Stimulated activated CD4-positive, alpha-beta T cell treated with anti-CD3 and anti-CD28 coated beads, Interleukin-4, amount 100 ng/mL, for 4 hours (primary cell): ENCODE data around the gene PRELP.

Experiments used
- DNase-seq, 2 experiments: peaks; one replicate each; pipeline ENCODE4 v3.0.0-alpha.2; 2020

The PRELP gene

GRCh38 chr1:203479646-203480045, 4.0 kb downstream of the PRELP start:
- no peak for DNase-seq

DNA sequence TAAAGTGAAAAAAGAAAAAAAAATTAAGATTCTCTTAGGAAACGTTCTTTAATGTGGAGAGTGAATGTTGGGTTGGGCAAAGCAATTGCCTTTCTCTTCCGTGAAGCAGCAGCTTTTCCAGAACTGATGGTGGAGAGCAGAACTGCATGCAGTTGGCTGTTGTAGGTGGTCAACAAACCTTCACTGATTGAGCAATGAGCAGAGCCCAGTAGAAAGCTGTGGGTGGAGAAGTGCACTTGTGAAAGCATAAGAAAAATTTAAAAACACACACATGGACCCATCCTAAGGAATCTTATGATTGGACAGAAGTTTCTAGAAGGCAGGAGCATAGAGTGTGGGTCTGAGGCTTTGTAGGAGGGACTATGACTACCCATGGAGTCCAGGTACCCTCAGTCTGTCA, 4.5 kb downstream of the PRELP start:
- no peak for DNase-seq

- DNase-seq = peak; percentile 51 to 53
Measured at GRCh38 chr1:203480525-203481084, 5.0 kb downstream of the PRELP start.

DNA sequence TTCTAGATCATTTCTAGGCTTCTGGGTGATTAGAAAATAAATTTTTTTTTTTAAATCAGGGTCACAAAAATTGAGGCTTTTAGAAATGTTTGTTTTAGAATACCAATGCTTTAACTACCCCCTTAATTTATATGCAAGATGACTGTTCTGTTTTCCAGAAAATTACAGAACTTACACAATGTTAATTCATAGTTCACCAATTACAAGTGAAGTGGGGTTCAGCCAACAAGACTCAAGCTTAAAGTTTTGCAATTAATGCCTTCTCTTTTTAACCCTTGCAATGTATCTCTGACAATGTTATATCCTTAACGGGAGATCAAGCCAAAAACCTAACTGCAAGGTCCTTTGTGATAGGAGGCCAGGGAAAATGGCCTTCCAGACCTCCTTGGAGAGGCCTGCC, 5.6 kb downstream of the PRELP start:
- no peak for DNase-seq

- no peak for DNase-seq
Measured at GRCh38 chr1:203486618-203487370, 11.2 kb downstream of the PRELP start.

GRCh38 chr1:203488539-203488938, 12.9 kb downstream of the PRELP start:
- no peak for DNase-seq

GRCh38 chr1:203490607-203491006, 15.0 kb downstream of the PRELP start:
- no peak for DNase-seq

DNA sequence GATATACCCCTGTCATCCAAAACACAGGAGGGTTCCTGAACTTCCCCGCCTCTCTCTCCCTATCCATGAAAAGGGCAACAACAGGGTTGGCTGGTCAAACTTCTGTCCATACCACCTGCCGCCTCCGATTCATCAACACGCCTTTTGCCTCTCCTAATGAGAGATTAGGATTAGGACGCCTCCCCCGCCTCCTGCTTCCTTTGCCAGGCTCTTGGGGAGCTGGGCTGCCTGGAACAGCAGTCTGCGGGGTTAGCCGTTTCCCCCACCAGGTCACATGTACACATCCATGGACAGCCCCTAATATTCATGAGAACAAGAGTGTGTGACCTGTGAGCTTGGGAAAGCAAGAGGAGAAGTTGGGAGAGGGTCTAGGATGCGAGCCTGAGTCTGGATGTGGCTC, 16.1 kb downstream of the PRELP start:
- no peak for DNase-seq

DNA sequence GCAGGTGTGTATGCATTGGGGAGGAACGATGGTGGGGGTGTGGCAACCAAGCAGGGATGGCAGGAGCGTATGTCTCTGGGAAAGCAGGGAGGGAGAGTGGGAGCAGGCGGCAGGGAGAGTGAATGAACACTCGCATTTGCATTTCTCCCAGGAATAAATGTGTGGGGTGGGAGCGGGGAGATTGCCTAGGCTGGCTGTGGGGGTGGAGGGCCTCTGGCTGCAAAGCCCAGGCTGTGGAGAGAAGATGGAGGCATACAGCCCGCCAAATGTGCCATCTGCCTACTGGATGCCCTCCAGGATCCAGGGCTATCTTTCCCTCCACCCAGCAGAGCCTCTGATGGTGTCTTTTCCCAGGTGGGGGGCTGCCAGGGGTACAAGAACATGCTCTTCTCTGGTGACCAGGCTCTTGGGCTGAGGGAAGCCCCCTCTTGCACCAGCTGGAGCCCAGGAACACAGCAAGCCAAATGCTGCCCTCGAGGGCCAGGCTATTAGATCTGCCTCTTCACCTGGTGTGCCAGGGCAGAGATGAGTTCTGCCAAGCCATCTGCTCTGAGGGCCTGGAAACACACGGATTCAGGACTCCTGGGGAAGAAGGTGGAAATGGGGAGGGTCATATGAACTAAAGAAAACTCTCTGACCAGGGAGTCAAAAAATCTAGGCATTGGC, 16.6 kb downstream of the PRELP start:
- DNase-seq = no peak

DNA sequence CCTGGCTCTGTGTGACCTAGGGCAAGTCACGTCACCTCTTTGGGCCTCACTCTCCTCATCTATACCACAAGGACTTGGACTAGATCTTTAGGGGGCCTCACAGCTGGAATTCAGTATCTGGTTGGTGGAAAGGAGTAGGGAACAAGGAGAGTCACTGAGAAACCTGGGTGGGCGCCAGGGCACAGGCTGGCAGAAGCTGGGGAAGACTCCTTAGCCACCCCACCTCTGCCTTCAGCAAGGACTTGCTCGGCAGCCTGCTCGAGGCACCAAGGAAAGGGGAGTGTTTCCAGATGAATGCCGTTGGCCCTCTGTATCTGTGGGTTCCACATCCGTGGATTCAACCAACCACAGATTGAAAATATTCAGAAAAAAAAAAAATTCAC, 17.1 kb downstream of the PRELP start:
- no peak for DNase-seq

DNA sequence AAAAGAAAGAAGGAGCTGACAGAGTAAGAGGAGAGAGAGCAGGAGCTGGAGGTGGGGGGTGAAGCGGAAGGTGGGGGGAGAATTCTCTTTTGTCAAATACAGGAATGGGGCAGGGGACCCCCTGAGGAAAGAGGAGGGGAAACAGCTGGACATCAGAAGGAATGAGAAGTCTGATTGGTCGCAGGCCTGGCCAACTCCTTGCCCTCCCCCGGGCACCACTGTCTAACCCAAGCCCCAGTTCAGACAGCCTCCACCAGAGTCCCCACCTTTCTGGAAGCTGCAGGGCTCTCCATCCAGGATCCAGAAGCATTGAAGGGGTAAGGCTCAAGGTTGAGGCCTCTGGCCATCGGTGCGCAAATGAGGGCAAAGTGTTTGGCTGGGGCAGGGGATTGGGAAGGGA, 18.3 kb downstream of the PRELP start, which contains the start of gene OPTC:
Gene OPTC (plus strand): TSS at position 253 of the 400 bp plus-strand sequence. CDS start 1,853 bp downstream, outside the sequence.
- DNase-seq = no peak

GRCh38 chr1:203495845-203496244, 20.2 kb downstream of the PRELP start:
- no peak for DNase-seq

DNA sequence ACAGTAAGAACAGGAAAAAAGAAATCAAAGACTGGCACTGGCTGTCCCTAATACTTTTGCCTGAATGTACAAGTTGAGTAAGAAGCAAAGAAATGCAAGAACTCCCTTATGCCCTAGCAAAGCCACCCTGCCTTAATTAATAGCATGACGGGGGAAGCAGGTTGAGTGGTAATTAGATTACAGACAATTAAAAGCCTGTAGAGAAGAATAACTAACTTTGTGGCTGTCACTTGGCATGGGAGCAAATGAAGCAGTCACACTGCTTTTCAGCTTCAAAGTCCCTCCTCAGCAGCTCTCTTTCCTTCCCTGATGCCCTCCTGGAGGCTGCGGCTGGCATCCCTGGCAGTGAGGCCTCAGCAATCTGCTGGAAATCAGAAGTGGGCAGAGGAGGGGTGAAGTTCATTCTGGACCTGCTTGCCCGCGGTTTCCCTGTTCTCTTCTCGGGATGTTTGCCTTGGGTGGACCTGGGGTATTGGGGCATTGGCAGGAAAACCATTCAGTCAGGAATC, 21.7 kb downstream of the PRELP start:
- DNase-seq = no peak

DNA sequence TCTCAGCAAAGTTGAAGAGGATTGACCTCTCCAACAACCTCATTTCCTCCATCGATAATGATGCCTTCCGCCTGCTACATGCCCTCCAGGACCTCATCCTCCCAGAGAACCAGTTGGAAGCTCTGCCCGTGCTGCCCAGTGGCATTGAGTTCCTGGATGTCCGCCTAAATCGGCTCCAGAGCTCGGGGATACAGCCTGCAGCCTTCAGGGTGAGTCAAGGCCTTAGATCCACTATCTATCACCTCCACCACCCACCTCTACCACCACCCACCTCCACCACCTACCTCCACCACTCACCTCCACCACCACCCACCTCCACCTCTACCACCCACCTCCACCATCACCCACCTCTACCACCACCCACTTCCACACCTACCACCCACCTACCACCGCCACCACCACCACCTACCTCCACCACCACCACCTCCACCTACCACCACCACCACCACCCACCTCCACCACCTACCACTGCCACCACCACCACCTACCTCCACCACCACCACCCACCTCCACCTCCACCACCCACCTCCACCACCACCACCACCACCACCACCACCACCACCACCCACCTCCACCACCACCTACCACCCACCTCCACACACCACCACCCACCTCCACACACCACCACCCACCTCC, 24.2 kb downstream of the PRELP start:
- DNase-seq = no peak

GRCh38 chr1:203500279-203500678, 24.7 kb downstream of the PRELP start:
- no peak for DNase-seq

- DNase-seq = no peak
Measured at GRCh38 chr1:203503836-203504235, 28.2 kb downstream of the PRELP start.

- peak; percentile 59 to 70 for DNase-seq
Measured at GRCh38 chr1:203504400-203505250, 29.0 kb downstream of the PRELP start.

GRCh38 chr1:203505526-203506204, 30.1 kb downstream of the PRELP start:
- DNase-seq = no peak

DNA sequence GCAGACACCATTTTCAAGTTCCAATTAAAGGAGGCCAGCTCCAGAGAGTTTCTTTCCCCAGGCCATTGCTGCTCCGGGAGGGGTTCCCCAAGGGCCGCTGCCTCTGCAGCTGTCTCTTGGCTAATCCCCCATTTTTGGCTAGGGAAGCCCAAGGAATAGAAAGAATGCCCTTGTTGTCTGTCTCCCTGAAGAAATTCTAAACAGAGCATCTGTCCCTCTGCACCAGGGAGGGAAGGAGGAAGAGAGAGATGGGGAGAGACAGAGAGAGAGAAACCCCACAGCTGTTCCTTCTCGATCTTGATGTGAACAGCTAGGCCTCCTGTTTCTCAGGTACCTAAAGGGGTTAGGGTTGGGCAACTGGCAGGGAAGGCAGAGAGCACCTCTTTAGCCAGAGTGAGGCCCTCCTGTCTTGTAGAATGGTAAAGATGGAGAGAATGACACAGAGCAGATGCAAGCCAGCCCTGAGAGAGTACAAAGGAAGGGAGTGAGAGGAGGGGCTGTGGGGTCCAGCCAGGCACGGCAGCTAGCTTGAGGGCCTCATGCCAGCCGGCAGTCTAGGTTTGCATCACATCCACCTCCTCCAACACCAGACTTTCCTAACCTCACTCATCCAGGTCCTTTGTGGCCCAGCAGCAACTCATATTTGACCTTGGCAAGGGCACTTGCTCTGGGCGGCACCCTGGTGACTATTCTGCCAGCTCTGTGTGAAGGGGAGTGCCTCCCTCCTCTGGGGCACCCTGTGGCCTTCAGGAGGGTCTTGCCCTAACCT, 31.4 kb downstream of the PRELP start:
- no peak for DNase-seq

- DNase-seq = no peak
Measured at GRCh38 chr1:203507759-203508158, 32.2 kb downstream of the PRELP start.

DNA sequence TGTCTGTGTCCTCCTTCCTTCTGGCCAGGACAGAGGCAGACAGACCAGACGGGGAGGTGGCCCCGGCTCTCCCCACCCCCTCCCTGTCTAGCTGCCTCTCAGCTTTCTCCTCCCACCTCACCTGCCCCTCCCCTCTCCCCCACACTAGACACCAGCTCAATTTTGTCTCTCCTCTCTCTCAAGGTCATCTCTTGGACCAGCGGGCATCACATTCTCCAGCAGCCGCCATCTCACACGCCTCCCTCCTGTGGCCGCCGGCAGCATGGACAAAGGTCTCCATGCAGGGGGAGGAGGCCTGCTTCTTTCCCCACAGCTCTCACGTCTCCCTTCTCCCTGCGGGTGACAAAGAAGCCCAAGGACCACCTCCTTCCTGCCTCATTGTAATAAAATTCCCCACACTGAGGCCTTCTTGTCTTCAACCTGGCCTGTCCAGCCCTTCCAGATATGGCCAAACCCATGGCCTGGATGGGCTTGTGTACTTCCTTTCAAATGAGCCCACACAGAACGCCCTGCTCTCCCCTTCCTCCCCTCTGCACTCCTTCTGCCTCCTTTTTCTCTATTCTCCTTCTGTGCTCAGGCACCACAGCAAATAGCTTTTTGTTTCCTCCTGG, 33.0 kb downstream of the PRELP start:
- DNase-seq = no peak
